B cell (primary cell): ENCODE measurements around the gene HADHB. TPM values are rescaled to one million over a fixed set of nuclear protein-coding genes. Genes with fewer than 3 reads are reported as not detected.

Source experiments
- ATAC-seq: fragments of 200-7000 bp; cut with Tn5 transposase; one replicate; pipeline ENCODE4 v1.10.0; 2021; ENCODE audit warnings: low read depth, mild to moderate bottlenecking, moderate number of reproducible peaks, moderate library complexity
- CTCF ChIA-PET: fragments of 350-600 bp; sonication (Branson Sonifier 250); formaldehyde crosslinking; loops from one replicate; lab custom pipeline; 2021; ENCODE audit warnings: antibody characterized with exemption, inconsistent platforms; lab: Charles Lee
- POLR2A ChIA-PET: fragments of 350-600 bp; sonication (Branson Sonifier 250); formaldehyde crosslinking; loops from one replicate; lab custom pipeline; 2021; ENCODE audit warnings: antibody characterized with exemption; lab: Charles Lee
- DNase-seq: peaks from one replicate; pipeline ENCODE4 v3.0.0; 2013
- H2AFZ ChIP-seq: 2 replicates; pipeline ENCODE4 v1.6.1; 2012; ENCODE audit warnings: mild to moderate bottlenecking, low read depth, low read length; ENCODE audit not compliant: insufficient read depth, poor library complexity, severe bottlenecking
- H3K27ac ChIP-seq, 2 donors: 1 replicate in 1 of 2; 2 replicates in 1 of 2; pipeline ENCODE4 v1.5.1; 2012 to 2013; ENCODE audit warnings: low read length in 2 of 2, mild to moderate bottlenecking in 2 of 2, moderate library complexity in 1 of 2
- H3K27me3 ChIP-seq, 4 experiments: fragments of 200-600 bp in 1 of 4; sonication (generic) in 1 of 4; replicated peaks in 1 of 4; 1 replicate in 2 of 4; 2 replicates in 2 of 4; pipeline versions ENCODE4 v1.6.1 to v1.7.0; 2013 to 2016; ENCODE audit warnings: low read length in 3 of 4, mild to moderate bottlenecking in 2 of 4, mixed read lengths in 1 of 4, moderate library complexity in 1 of 4; ENCODE audit not compliant: insufficient read depth in 4 of 4, control insufficient read depth in 3 of 4; ENCODE audit errors: control extremely low read depth in 1 of 4
- H3K36me3 ChIP-seq, 2 experiments: replicated peaks in 1 of 2; 1 replicate in 1 of 2; 2 replicates in 1 of 2; pipeline versions ENCODE4 v1.6.1 to v1.7.1; 2013; ENCODE audit warnings: low read length in 1 of 2; ENCODE audit not compliant: insufficient read depth in 2 of 2, control insufficient read depth in 1 of 2; ENCODE audit errors: control extremely low read depth in 1 of 2, extremely low read depth in 1 of 2
- H3K4me1 ChIP-seq, 2 donors: fragments of 200-600 bp in 1 of 2; sonication (generic) in 1 of 2; 1 replicate in 1 of 2; 2 replicates in 1 of 2; pipeline versions ENCODE4 v1.5.1 to v1.6.1; 2013 to 2017; ENCODE audit warnings: low read length in 2 of 2; ENCODE audit not compliant: control insufficient read depth in 2 of 2, insufficient read depth in 2 of 2
- H3K4me2 ChIP-seq: replicated peaks from 2 replicates; pipeline ENCODE3; 2012; ENCODE audit warnings: mild to moderate bottlenecking, low read depth, low read length; ENCODE audit not compliant: poor library complexity, severe bottlenecking
- H3K4me3 ChIP-seq, 5 experiments: fragments of 200-600 bp in 1 of 5; sonication (generic) in 1 of 5; 1 replicate in 3 of 5; 2 replicates in 2 of 5; pipeline versions ENCODE4 v1.5.1 to v1.7.0; 2011 to 2016; ENCODE audit warnings: low read length in 4 of 5, mild to moderate bottlenecking in 4 of 5, low read depth in 2 of 5, control low read depth in 1 of 5, moderate library complexity in 1 of 5; ENCODE audit not compliant: insufficient read depth in 1 of 5; ENCODE audit errors: control extremely low read depth in 1 of 5, extremely low read depth in 1 of 5
- H3K79me2 ChIP-seq: fragments of 200-600 bp; sonication (generic); one replicate; pipeline ENCODE4 v1.6.0; 2016; ENCODE audit warnings: low read length; ENCODE audit not compliant: control insufficient read depth, insufficient read depth
- H3K9ac ChIP-seq: fragments of 200-600 bp; sonication (generic); 2 replicates; pipeline ENCODE4 v1.6.1; 2017; ENCODE audit warnings: mild to moderate bottlenecking, low read length, moderate library complexity
- H3K9me3 ChIP-seq, 3 donors: one replicate each; pipeline versions ENCODE4 v1.6.1 to v1.7.1; 2013; ENCODE audit warnings: low read length in 2 of 3; ENCODE audit not compliant: control insufficient read depth in 2 of 3, insufficient read depth in 1 of 3; ENCODE audit errors: control extremely low read depth in 1 of 3
- H4K20me1 ChIP-seq: 2 replicates; pipeline ENCODE4 v1.6.0; 2012; ENCODE audit warnings: mild to moderate bottlenecking, low read length; ENCODE audit not compliant: insufficient read depth, control insufficient read depth, poor library complexity, severe bottlenecking
- H3K27ac Mint-ChIP-seq: one replicate; pipeline ENCODE4 v1.8.0; 2021; ENCODE audit warnings: mixed read lengths
- H3K27me3 Mint-ChIP-seq: one replicate; pipeline ENCODE4 v1.8.0; 2021; ENCODE audit warnings: mixed read lengths
- H3K4me1 Mint-ChIP-seq: one replicate; pipeline ENCODE4 v1.8.0; 2021; ENCODE audit warnings: mixed read lengths
- H3K4me3 Mint-ChIP-seq: one replicate; pipeline ENCODE4 v1.8.0; 2021; ENCODE audit warnings: mixed read lengths
- H3K9me3 Mint-ChIP-seq: one replicate; pipeline ENCODE4 v1.8.0; 2022; ENCODE audit warnings: mixed read lengths; ENCODE audit not compliant: insufficient read depth
- CTCF ChIP-seq: fragments of 200-600 bp; IDR thresholded peaks from one replicate; pipeline ENCODE4 v1.8.0; 2022; ENCODE audit warnings: antibody characterized with exemption, mild to moderate bottlenecking
- EZH2 ChIP-seq: IDR thresholded peaks from 2 replicates; pipeline ENCODE4 v1.6.1; 2012; ENCODE audit warnings: borderline replicate concordance, low read depth, mild to moderate bottlenecking, moderate library complexity, low read length; ENCODE audit not compliant: insufficient read depth, poor library complexity, severe bottlenecking
- WGBS: methylation state at CpG from one replicate; pipeline ENCODE4 v1.1.5; 2013; ENCODE audit warnings: missing lambda C conversion rate; ENCODE audit not compliant: insufficient coverage; 5-methylcytosine and 5-hydroxymethylcytosine counted together
- intact Hi-C: fragments of 100-400 bp; cut with micrococcal nuclease; formaldehyde crosslinking; loops from one replicate; pipeline ENCODE4 v1.10.0; 2022
- polyA plus RNA-seq: library from polyadenylated mRNA; depleted of rRNA; stranded (reverse); fragments of >200 nt; gene quantifications from 2 replicates; pipeline ENCODE4 v1.2.3, GENCODE V29; 2012
- total RNA-seq, 2 donors: library from RNA; stranded (reverse); fragments of 120-200 nt in 1 of 2; gene quantifications; 1 replicate in 1 of 2; 2 replicates in 1 of 2; pipeline versions ENCODE4 v1.2.3 to v1.2.4, GENCODE V29; 2013 to 2022

Gene HADHB
- total and polyA plus RNA-seq, 2 donors (not counting 1 experiment from before 2014, with no cell fraction given): 40.6 to 64.2 TPM

GRCh38 chr2:26312471-26312870, 67.7 kb downstream of the HADHB start:
- Mint-ChIP-seq H3K4me1 (no peaks in the 10 kb centered on the region), H3K27ac (no peak overlapping the region), H3K4me3 (no peak overlapping the region), H3K27me3 (no peaks in the 10 kb centered on the region), H3K9me3 (no peaks in the 10 kb centered on the region)
- Histone ChIP-seq H3K4me1 (no peaks in the 10 kb centered on the region), H3K9me3 (no peaks in the 10 kb centered on the region), H3K4me3 (no peak overlapping the region), H3K4me2 (no peak overlapping the region), H4K20me1 (no peaks in the 10 kb centered on the region), H2AFZ (no peak overlapping the region), H3K36me3 (no peaks in the 10 kb centered on the region), H3K27ac (no peak overlapping the region), H3K79me2 (no peaks in the 10 kb centered on the region), H3K27me3 (no peaks in the 10 kb centered on the region), H3K9ac (no peak overlapping the region)
- intact Hi-C loops: no loop called here
- ATAC-seq (no peak), DNase-seq (no peak)
- CTCF ChIA-PET: no interaction called here
- POLR2A ChIA-PET: no interaction called here
- WGBS: 93% methylated on average over 9 of the region's 9 CpGs
- no peak for TF ChIP-seq CTCF
- no peak for TF ChIP-seq EZH2

GRCh38 chr2:26313446-26313845, 68.7 kb downstream of the HADHB start:
- TF ChIP-seq CTCF (no peak), EZH2 (no peak)
- Histone ChIP-seq H3K9me3 (no peaks in the 10 kb centered on the region), H3K9ac (no peak overlapping the region), H3K4me1 (no peaks in the 10 kb centered on the region), H3K4me3 (no peak overlapping the region), H2AFZ (no peak overlapping the region), H3K27me3 (no peaks in the 10 kb centered on the region), H4K20me1 (no peaks in the 10 kb centered on the region), H3K4me2 (no peak overlapping the region), H3K79me2 (no peaks in the 10 kb centered on the region), H3K36me3 (no peaks in the 10 kb centered on the region), H3K27ac (no peak overlapping the region)
- POLR2A ChIA-PET: no interaction called here
- H3K27ac Mint-ChIP-seq: no peak overlapping the region
- CTCF ChIA-PET: no interaction called here
- intact Hi-C loops: no loop called here
- H3K4me3 Mint-ChIP-seq: no peak overlapping the region
- DNase-seq: no peak
- 92% methylated on average over 12 of the region's 12 CpGs for WGBS
- H3K4me1 Mint-ChIP-seq: no peaks in the 10 kb centered on the region
- H3K9me3 Mint-ChIP-seq: no peaks in the 10 kb centered on the region
- no peaks in the 10 kb centered on the region for H3K27me3 Mint-ChIP-seq
- ATAC-seq: no peak
